Retinal pigment epithelial cell (primary cell): ENCODE measurements around the gene PLA2G2C.

Source experiments
- DNase-seq: peaks from one replicate; pipeline ENCODE4 v3.0.0-alpha.2; 2010; ENCODE audit warnings: low read depth
- H3K4me3 ChIP-seq: 2 replicates; pipeline ENCODE4 v1.5.1; 2011; ENCODE audit warnings: mild to moderate bottlenecking, low read length, control low read depth, moderate library complexity
- TF ChIP-seq, protein P1 (sequence below): conservative IDR thresholded peaks from 2 replicates; pipeline ENCODE4 v1.5.1; 2011; ENCODE audit warnings: low read depth, low read length, control low read depth, inconsistent platforms

PLA2G2C gene

DNA sequence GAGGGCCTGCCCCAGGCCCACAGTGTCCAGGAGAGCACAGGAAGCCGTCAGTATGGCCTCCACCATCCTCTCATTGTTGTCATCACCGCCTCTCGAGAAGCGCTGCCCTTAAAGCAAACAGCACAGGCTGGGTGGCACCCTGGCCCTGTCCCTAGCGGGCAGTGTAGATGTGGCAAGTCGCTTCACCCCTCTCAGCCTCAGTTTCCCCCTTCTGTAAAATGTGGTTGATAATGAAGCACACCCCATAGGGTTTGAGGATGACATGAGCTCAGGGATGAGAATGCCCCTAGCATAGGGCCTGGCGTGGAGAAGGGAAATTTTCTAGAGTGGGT lies 33.8 kb downstream of the PLA2G2C start:
- no peak overlapping the region for H3K4me3 ChIP-seq
- TF ChIP-seq, protein P1, sequence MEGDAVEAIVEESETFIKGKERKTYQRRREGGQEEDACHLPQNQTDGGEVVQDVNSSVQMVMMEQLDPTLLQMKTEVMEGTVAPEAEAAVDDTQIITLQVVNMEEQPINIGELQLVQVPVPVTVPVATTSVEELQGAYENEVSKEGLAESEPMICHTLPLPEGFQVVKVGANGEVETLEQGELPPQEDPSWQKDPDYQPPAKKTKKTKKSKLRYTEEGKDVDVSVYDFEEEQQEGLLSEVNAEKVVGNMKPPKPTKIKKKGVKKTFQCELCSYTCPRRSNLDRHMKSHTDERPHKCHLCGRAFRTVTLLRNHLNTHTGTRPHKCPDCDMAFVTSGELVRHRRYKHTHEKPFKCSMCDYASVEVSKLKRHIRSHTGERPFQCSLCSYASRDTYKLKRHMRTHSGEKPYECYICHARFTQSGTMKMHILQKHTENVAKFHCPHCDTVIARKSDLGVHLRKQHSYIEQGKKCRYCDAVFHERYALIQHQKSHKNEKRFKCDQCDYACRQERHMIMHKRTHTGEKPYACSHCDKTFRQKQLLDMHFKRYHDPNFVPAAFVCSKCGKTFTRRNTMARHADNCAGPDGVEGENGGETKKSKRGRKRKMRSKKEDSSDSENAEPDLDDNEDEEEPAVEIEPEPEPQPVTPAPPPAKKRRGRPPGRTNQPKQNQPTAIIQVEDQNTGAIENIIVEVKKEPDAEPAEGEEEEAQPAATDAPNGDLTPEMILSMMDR, result no peak
- no peak for DNase-seq

DNA sequence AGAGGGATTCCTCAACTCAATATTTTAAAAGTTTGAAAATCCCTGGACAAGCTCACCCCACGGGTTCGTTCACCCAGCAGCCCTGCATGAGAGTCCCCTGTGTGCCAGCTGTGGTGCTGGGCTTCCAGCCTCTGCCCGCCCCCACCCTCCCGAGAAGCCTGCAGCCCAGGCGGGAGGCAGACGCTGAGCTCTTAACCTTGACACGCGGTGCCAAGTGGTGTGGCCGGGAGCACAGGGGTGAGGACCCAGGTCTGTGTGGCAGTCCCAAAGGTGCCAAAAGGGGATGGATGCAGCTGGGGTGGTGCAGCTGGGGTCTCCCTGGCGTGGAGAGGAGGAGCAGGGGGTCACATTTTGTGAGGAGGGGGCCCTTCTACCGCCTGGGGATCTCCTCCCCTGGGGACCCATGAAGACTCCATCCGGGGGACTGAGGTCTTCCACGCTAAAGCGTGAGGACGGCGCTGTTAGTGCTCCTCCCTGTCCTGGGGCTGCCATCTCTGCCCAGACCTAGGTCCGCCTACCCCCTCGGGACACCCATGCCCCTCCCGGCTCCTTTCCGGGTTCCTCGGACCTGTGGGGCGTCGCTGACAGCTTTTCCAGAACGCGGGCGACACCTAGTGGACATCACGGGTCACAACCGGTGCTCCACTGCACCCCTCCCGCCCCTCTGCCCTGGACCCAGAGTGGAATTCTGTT lies 34.3 kb downstream of the PLA2G2C start:
- no peak for DNase-seq
- peak overlapping the region; percentile 37 for H3K4me3 ChIP-seq
- TF ChIP-seq, protein P1, result peak; percentile 79

DNA sequence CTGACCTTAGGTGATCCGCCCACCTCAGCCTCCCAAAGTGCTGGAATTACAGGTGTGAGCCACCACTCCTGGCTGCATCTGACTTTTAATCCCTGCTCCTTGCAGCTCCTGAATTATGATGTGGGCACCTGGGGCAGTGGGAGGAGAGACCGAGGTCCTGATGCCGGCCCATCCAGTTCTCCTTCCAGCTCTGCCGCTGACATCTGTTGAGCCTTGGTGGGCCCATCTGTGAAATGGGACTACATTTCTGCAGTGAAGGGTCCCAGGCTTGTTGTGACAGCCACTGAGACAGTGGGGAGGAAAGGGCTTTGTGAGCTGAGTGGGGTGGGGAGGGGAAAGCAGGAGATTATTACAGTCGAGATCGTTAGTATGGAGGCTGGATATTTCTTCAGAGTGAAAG lies 35.3 kb downstream of the PLA2G2C start:
- TF ChIP-seq, protein P1, result no peak
- no peak overlapping the region for H3K4me3 ChIP-seq
- no peak for DNase-seq

DNA sequence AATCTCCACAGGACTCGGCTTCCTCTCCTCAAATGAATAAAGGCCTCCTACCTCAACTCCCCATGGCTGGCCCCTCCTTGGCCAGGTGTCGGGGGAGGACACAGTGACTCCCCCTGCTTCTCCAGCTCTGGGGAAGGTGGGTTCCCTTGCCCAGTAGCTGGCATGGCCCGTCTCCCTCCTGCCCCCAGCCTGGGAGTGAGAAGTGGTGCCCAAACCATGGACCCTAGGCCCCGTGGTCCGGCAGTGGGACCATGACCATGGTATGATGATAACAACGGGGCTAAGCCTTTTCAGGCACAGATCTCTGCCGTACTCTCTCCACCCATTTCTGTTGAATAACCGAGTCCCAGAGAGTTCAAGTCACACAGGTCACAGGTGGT lies 36.0 kb downstream of the PLA2G2C start:
- TF ChIP-seq, protein P1, result no peak

DNA sequence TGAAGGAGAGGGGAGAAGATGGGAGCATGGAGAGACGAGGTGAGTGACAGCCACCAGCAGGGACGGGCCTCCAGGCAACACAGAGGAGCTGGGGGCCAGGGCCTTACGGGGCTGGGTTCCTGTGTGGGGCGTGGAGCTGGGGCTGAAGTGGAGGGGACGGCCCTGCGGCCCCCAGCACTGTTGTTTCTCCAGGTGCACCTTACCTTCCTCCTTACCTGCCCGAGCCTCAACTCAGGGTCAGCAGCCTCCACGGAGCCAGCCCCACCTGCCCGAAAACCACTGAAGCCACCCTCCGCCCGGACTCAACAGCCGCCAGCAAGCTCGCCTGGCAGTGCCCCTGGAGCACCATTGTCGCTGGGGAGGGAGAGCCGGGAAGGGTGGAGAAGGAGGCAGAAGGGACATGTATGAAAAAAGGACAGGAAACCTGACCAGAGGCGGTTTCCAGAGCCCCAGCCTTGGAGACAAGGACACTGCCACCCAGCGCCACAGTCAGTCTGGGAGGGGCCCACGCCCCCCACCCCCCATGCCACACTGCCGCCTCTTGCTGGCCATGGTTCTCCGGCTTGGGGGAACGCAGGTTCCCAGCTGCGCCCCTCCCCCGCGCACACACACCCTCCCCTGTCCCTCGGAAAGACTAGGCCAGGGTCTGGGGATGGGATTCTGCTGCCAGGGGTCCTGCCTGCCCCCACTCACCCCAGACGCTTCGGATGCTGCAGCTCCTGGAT lies 36.6 kb downstream of the PLA2G2C start:
- no peak overlapping the region for H3K4me3 ChIP-seq
- TF ChIP-seq, protein P1, result no peak
- no peak for DNase-seq

More for the DNA sequence above, 36.0 kb downstream of the PLA2G2C start:
- H3K4me3 ChIP-seq, result no peak overlapping the region
- DNase-seq, result no peak

DNA sequence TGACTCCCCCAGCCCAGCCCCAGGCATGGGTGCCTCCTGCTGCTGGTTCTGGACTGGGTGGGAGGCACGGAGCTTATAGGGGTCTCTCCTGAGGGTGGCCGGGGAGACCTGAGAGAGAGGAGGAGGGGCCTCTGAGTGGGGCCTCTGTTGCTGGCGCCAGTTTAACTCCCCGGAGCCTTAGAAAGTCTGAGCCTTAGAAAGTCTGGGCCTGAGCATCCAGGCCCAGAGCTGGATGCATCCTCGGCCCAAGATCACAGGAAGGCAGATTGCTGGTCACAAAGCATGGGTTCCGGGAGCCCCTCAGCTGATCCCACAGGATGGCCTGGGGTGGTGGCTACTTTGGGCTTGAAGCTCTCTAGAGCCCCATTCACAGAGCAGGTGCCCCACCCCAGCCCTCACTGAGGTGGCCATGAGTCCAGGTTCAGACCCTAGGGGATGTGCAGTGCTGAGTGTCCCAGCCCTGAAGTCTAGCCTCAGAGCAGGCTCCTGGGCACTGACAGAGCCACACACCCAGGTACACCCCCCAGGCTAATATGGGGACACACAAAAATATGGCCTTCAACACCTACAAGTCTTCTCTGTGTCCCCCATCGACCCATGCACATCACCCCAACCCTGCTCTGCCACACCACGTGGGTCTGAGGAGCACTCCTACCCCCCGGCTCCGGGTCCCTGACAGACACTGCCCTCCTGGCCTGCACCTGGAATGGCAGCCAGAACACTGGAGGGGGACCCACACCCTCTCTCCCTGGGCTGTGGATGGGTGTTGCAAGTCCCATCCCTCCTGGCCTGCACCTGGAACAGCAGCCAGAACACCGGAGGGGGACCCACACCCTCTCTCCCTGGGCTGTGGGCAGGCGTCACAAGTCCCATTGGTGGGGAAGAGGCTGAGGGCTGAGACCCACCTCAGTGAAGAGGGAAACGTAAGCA lies 37.5 kb downstream of the PLA2G2C start:
- no peak overlapping the region for H3K4me3 ChIP-seq
- TF ChIP-seq, protein P1, result no peak
- no peak for DNase-seq
